ENCODE data around the gene ATP8A1.

DNA sequence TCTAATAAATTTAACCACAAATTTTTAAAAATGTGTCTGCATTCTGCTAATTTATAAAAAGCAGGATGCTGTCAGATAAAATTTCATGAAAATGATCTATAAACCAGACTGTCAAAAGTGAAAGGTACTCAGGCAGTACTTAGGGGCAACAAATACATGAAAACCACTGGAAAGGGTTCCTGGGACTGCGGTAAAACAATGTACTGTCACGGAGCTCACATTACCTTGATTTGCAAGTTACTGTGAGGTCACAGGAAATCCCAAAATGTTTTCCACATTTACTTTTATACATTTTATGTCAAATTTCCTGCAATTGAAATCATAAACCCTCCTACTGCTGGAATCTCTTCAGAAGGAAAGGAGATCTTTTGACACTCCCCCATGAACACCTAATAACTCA is 214.3 kb downstream of the ATP8A1 start:
- no peak for TF ChIP-seq CTCF (IDR thresholded peaks at IDR 0.05; ENCODE audit: low read depth, low read length)
- no peak for TF ChIP-seq POLR2A (IDR thresholded peaks at IDR 0.05; ENCODE audit: extremely low read depth, insufficient read length)
- TF ChIP-seq, protein P1, sequence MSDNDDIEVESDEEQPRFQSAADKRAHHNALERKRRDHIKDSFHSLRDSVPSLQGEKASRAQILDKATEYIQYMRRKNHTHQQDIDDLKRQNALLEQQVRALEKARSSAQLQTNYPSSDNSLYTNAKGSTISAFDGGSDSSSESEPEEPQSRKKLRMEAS (IDR thresholded peaks at IDR 0.05; ENCODE audit: low read depth, low read length) = no peak

Measured in NB4 (cell line).